Measurements from ENCODE around the gene TCF19.

Gene TCF19

GRCh38 chr6:31210741-31211532 is 52.5 kb downstream of the TCF19 start:
- DNase-seq: no peak

Measured in RPMI8226 (cell line).